Stimulated activated CD4-positive, alpha-beta T cell treated with anti-CD3 and anti-CD28 coated beads, TNF-alpha, amount 100 ng/mL, for 24 hours (primary cell): ENCODE measurements around the gene SAMD7.

Experiments
- DNase-seq, 3 experiments: peaks; one replicate each; pipeline ENCODE4 v3.0.0-alpha.2; 2020; ENCODE audit warnings: low read depth in 3 of 3

Gene SAMD7, protein sequence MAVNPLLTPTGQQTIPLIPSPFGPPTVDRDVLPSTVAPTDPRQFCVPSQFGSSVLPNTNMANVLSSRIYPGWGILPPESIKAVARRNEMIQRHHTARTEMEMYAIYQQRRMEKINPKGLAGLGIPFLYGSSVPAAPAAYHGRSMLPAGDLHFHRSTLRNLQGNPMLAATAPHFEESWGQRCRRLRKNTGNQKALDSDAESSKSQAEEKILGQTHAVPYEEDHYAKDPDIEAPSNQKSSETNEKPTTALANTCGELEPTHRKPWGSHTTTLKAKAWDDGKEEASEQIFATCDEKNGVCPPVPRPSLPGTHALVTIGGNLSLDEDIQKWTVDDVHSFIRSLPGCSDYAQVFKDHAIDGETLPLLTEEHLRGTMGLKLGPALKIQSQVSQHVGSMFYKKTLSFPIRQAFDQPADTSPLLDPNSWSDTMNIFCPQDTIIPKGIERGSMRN

DNA sequence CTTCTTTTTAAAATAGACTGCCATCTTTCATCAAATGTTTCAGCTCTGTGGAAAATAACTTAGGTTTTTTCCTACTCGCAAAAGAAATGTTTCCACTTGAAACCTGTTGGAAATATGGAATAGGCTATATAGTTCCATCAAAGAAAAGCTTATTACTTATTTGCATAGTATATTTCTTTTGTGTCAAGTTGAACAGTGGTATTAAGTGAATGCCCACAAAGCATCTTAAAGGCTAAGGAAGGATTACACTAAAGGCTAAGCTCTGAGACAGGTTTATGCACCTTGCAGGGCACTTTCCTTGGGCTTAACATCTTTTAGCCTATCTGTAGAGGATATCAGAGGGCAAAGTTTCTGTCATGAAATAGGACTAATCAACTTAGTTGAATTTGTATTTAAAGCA lies at the start of gene SAMD7:
Gene SAMD7, plus strand, starts transcription at position 301 of the 400 bp plus-strand sequence. CDS start 7,927 bp downstream, outside the sequence.
- no peak for DNase-seq

DNA sequence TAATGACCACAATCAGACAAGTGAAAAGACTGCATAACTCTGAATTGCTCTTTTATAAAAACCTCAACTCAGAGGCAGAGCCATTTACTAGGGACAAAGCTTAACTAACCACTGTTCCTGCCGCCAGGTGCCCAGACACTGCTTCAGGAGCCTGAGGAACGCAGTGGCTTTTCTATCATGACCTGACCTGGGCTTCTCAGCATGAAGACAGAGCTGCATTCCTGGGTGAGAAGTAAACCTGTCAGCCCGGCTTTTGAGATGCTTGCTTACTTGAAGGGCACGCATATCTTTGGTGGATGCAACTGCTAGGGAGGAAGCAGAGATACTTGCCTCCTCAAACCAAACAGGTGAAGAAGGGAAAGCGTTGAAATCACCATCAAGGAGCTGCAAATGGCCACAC lies 49.5 kb upstream of the SAMD7 start:
- no peak for DNase-seq

DNA sequence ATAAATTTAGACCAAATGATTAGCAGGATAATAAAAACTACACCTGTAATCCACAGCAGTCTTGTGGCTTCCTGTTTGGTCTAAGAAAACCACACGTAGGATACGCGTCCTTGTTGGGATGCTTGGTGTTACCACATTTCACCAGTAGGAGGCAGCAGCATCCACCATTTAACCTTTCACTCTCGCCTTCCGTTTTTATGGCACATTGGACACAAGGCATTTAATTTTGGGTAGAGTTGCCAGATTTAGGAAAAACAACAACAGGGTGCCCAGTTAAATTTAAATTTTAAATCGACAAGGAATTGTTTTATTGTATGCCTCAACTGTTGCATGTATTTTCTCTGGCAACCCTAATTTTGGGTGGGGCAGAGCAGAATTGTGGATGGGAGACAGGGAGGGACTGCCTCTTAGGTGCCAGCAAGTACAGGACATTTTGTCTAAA lies 47.9 kb upstream of the SAMD7 start:
- DNase-seq = peak; percentile 37 to 65 (median 39)

DNA sequence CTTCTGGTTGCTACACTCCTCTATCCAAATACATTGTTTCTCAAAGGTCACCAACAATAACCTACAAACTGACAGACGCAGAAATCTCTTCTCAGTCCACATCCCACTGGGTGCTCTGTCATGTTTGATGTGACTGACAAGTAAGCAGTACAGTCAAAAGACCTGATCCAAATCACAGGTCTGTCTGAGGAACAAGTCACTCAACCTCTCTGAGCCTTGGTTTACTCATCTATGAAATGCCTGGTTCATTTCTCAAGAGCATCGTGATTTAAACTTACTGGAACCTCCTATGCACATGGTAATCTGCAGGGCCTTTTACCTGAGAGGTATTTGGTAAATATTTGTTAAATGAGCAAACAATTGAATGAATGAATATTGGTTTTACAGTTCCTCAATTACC lies 47.1 kb upstream of the SAMD7 start:
- DNase-seq = no peak

DNA sequence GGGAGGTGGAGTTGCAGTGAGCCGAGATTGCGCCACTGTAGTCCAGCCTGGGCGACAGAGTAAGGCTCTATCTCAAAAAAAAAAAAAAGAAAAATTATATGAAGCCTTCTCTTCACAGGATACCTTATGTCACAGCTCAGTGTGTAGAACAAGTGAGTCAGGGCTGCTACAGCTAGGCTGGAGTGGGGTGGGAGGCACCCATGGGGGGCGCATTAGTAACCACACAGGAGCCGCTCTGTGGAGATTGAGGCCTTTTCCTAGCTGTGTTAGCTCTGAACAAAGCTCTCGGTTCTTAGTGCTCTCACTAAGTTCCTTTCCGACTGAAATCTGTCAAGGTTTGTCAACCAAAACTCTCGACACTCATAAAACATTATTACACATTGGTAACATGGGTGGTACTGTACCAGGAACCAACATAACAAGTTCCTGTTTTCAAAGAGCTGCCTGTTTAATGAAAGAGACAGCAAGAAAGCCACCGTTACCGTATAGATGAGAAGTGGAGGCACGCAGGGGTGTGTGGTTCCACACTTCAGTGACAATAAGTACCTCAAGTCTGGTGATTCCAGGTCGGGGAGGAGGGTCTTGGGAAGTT lies 46.1 kb upstream of the SAMD7 start:
- DNase-seq = no peak

DNA sequence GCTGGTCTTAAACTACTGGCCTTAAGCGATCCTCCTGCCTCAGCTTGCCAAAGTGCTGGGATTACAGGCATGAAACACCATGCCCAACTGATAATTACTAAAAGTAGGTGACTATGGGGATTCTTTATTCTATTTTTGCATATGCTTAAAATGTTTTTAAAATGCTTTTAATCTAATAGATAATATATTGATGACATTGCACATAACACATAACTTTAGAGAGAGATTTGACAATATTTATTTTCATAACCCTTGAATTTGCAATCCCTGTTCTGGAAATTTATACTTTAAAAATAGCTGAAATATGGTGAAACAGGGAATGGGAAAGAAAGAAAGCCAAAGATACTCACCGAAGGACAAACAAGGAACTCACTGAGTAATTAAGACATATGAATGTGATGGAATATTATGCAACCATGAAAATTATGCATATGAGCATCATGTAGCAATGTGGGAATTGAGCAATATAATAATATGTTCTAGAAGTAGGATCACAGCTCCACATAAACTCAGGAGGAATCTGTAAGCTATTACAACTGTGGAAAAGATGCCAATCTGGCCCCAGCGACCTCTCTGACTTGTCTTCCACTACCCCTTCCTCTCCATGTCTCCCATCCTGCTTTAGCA lies 43.7 kb upstream of the SAMD7 start:
- DNase-seq = no peak

DNA sequence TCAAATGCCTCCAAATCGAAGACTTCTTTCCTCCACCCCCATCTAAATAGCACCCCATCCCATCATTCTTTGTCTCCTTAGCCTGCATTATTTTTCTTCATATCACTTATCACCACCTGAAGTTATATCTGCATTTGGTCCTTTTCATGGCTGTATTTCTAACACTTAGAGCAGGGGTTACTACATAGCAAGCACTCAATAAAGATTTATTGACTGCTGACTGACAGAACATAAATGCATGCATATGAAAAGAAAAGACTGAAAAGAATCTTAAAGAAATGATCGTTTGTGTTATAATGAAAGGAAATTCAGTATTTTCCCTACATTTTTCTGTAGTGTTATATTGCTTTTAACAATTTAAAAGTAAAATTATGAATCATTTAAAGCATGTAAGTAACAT lies 43.0 kb upstream of the SAMD7 start:
- no peak for DNase-seq

DNA sequence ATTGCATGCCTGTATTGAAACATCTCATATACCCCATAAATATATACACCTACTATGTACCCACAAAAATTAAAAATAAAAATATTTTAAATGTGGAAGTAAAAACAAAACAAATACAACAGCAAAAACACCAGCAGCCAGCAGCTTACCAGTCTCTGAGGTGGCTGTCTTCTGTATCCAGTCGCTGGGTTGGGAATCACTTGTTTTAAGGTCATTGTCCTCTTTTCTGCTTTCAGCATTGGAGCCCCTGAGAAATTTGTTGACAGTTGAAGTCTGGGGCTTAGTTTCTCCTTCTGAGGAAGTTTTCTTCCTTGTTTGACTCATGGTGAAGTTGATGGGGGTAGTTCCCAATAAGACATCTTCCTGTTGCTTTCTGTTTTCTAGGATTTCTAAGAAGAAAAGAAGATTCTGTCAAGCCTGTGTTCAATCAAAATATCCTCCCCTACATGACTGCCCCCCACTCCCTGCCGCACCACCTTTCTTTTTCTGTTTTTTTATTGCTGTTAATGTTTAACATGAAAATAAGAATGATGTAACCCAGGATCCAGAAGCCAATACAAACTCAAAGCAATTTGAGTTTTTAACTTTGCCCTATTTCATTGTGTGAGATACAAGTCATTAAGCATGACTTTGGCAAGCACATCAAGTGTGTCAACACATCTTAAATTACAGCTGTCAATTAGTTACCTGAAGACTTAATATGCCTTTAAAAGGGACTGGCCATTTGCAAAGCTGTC lies 41.7 kb upstream of the SAMD7 start, which contains the start of gene LRRC31:
Gene LRRC31, minus strand, starts transcription at position 452 of the 737 bp plus-strand sequence. Its CDS starts 128 bp downstream, at position 324.
- no peak for DNase-seq

DNA sequence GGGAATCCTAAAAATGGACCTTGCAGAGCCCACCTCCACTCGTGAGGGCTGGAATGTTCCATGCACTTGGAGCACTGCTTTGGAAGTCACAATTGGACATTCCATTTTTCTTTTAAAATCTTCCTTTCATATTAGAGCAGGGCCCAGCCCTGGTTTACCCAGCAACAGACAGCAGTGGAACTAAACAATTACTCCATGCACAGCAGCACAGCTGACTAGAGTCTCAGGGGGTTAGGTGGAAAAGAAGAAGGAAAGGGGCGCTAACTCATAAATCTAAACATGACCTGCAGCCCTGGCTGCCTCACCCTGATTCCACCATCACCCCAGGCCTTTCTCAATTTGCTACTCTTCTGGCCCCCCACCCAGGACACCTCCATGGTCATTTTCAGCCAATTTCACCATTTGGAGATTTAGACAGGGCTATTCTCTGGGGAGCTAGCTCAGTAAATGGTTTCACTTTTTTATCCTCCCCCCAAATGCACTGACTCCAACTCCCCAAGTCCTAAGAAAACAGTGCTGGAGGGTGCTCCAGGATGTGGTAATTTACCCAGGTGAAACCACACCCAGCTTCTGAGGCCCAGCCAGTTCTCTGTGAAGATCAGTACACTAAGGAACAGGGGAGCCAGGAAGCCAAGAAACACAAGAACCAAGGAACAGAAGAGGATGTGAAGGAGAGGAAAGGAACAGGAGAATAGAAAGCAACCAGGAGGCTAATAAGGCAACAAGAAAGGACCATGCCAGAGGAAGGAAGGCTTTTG lies 40.1 kb upstream of the SAMD7 start:
- no peak for DNase-seq

DNA sequence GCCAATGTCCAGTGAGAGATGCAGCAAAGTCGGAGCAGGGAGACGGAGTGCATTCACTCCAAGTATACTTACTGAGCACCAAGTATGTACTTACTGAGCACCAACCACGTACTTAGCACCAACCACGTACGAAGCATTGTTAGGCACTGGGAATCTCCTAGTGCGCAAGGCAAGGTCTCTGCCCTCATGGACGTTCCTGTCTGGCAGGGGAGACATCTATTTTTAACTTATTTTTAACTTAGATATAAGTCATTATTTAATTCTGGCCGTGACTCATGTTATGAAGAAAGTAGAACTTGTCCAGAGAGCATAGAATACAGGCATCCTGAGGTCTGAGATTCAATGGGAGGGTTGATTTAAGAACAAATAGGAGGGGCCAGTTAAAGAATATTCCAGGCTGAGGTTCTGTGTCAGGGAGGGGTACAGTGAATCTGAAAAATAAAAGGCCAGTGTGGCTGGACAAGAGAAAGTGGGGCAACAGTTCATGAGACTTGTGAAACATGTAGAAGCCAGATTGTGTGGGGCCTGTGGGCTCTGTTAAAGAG lies 32.3 kb upstream of the SAMD7 start:
- no peak for DNase-seq

DNA sequence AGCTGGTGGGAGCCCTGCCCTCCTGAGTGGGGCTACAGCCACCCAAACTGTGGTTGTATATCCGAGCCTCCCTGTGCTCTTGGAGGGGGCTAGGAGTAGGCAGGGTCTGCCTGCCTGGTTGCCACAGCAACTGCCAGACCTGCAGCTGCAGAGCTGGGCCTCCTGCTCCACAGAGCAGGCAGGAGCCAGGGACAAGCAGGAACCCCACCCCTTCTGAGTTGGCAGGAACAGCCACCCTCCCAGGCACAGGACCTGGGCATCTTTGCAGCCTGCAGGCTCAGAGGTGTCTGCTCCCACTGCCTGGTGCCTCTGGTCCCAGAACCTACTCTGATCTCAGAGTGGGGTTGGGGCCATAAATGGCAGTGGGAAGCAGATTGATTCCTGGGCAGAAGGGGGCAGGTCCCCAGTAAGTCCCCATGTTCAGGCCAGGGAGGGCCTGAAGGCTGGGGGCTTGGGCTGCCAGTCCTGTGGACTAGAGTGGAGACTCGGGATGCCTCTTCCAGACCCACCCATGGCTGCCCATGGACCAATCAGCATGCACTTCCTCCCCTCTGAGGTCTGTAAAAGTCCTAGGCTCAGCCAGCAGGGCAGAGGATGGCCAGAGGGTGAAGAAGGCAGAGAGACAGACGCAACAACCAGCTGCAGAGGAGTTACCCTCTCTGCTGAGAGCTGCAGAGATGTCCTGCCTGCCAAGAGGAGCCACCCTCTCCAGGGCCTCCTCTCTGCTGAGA lies 31.4 kb upstream of the SAMD7 start:
- DNase-seq = no peak

DNA sequence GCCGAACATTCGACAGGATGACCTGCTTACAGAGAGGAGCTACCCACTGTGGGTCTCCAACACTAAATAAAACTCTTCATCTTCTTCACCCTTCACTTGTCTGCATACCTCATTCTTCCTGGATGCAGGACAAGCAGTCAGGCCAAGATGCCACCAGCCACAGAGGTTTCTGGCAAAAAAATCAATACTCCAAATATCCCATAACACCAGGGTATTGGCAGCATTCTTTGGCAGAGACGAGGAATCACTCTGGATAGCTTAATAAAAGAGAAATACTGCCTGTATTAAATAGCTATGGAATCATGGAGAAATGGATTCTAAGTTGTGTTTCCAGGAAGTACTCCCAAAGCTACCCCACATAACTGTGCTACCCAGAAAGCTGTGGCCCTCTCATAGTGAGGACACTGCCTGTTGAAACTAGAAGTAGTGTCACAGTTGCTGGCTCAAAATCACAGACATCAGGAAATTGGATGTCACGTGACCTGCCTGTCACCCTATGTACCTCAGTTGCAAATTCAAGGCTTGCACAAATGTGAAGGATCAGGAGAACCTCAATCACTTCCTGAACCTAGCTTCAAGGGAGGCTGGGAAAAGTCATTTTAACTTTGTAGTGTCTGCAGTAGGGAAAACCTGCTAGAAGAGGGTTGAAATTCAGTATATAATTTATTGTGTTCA lies 30.7 kb upstream of the SAMD7 start:
- DNase-seq = no peak

DNA sequence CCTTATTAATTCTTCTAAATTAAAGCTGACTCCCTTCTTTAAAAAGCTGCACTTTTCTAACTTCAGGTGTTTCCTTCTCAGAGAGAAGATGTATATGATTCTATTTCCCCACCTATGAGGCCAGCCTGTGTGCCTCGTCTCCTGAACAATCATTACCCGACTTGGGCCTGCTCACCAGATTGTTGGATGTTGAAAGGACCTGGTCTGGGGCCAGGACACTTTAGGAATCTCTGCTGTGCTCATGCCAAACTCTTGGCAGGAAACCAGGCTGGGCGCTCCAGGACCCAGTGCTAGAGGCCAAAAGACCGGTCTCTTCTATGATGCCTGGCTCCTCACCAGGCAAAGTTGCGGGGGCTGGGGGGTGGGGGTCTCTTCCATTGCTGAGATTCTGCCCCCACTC lies 24.7 kb upstream of the SAMD7 start:
- no peak for DNase-seq

DNA sequence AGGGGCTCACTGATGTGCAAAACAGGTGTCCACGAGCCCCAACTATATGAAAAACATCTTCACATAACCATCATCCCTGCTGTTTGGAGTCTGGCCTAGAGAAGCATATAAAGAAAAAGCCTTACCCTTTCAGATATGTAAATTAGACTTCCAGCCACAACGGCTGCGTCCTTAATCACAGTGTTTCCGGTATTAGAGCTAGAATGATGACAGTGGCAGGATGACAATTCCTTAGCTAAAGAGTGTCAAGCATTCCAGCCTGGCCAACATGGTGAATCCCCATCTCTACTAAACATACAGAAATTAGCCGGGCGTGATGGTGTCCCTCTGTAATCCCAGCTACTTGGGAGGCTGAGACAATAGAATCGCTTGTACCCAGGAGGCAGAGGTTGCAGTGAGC lies 19.5 kb upstream of the SAMD7 start:
- DNase-seq = no peak

DNA sequence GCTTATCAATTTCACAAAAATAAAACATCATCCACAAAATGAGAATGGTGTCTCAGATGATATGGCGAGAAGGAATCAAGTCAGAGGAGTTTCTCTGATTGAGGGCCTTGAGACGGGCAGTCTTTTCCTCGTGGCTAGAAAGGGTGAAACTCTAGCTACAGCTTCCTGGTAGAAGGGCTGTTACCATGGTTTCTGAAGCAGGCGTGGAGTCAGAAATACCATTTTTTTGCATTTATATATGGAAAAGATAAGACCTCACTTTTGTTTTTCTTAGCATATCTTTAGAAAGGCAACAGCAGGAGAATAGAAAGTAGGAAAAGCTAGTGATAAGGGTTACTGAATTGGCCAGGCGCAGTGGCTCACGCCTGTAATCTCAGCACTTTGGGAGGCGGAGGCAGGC lies 17.3 kb upstream of the SAMD7 start:
- DNase-seq = no peak

DNA sequence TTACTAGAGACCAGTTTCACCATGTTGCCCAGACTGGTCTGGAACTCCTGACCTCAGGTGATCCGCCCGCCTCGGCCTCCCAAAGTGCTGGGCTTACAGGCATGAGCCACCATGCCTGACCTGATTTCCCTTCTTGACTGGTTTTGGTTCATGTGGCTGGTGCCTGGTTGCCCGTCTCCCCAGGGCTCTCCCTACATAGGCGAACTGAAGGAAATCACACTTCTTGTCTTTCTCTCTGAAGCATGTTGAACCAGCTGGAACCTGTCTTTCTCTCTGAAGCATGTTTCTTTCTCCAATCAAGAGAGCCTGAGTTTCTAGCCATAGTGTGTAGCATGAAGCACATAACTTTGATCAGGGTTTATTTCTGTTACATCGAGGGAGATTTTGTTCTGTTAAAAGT lies 16.3 kb upstream of the SAMD7 start:
- no peak for DNase-seq

DNA sequence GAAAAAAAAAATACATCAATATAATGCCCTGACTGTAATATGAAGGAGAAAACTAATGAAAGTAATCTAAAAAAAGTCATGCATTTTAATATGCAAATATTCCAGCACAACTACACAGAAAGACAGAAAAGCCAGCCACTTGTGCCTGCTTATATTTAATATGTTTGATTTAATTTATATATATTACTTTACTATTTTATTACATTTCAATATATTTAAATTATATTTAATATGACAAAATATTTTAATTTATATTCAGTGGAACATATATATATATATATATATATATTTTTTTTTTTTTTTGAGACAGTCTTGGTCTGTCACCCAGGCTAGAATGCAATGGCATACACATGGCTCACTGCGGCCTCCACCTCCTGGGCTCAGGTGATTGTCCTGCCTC lies 14.1 kb upstream of the SAMD7 start:
- no peak for DNase-seq

DNA sequence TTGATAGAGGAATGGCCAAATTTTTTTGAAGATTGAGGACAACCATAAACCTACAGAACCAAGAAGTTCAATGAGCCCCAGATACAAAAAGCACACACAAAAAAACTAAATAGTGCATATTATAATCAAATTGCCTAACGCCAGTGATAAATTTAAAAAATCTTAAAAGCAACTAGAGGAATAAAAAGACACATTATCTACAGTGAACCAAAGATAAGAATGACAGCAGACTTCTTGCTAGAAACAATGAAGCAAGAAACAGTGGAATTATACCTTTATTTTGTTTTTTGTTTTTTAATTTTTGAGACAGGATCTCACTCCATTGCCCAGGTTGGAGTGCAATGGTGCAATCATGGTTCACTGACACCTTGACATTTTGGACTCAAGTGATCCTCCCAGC lies 9.9 kb upstream of the SAMD7 start:
- no peak for DNase-seq

DNA sequence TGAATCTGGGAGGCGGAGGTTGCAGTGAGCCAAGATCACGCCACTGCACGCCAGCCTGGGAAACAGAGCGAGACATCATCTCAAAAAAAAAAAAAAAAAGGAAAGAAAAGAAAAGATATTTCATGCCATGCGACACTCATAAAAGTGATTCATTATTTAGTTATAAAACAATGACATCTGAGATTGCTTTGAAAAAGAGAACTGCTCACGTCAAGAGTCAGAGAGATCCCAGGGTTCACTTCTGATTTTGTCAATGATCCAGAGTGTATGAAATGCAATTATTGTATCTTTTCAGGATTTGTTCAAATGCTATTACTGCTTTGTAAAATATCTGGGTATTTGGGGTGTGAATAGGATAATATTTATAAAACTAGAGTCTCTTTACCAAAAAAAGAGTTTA lies 6.0 kb upstream of the SAMD7 start:
- DNase-seq = no peak

DNA sequence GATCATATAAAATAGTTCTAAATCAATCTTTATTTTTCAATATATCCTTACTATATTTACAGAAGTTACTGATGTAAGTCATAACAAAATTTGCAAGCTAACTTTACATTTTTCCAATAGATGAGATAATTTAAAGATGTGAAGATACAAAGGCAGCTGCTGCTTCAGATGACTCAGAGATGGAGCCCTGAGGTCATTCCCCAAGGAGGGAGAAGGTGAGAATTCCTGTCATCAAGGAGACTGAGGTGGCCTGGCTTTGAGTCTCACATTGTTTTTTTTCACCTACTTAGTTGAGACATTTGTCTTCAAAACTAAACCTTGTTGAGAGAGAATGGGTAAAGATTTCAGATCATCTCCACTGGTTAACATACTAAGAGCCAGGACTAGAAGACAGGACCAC lies 3.9 kb upstream of the SAMD7 start:
- no peak for DNase-seq
